Tibial nerve (tissue), 4 donors: ENCODE data around the gene BIK.

Experiments
- CTCF ChIP-seq, 5 experiments: fragments of 200-600 bp in 3 of 5; fragments of 450-650 bp in 2 of 5; sonication (generic) in 3 of 5; IDR thresholded peaks; one replicate each; pipeline ENCODE4 v1.5.1; 2016 to 2019; ENCODE audit warnings: antibody characterized with exemption in 5 of 5, mild to moderate bottlenecking in 3 of 5, moderate library complexity in 2 of 5
- EP300 ChIP-seq, 2 donors: sonication (generic); formaldehyde crosslinking; IDR thresholded peaks; one replicate each; pipeline ENCODE4 v1.6.1; 2017; ENCODE audit warnings: antibody characterized with exemption in 2 of 2, mild to moderate bottlenecking in 1 of 2
- POLR2A ChIP-seq, 2 donors: fragments of 450-650 bp; IDR thresholded peaks; one replicate each; pipeline ENCODE4 v1.6.1; 2017; ENCODE audit warnings: antibody characterized with exemption in 2 of 2, mild to moderate bottlenecking in 2 of 2, moderate library complexity in 2 of 2

GRCh38 chr22:43142880-43143562, 32.5 kb downstream of the BIK start, which contains the start of gene MCAT:
- TF ChIP-seq CTCF (IDR thresholded peaks at IDR 0.05), result peak in 1 of 5 experiments; percentile 32
- no peak for TF ChIP-seq POLR2A (IDR thresholded peaks at IDR 0.05)
- TF ChIP-seq EP300 (IDR thresholded peaks at IDR 0.05), result peak; percentile 80 to 91
